ENCODE measurements around the gene IFI6.

DNA sequence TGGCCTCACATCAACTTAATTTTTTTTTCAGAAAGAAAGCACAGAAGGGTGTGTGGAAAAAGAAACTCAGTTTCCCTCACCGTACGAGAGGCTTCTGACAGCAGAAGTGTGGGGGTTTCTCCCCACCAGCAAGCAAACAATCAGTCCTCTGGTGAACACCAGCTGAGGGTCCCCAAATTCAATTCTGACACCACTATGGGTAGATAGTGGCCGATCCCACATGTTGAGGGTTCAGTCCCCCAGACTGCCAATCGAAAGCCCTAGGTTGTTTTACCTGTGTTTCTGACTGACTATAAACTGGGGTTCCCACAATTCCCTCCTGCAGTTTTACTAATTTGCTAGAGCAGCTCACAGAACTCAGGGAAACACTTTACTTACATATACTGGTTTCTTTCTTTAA lies 2.1 kb downstream of the IFI6 start:
- TF ChIP-seq, protein P1, sequence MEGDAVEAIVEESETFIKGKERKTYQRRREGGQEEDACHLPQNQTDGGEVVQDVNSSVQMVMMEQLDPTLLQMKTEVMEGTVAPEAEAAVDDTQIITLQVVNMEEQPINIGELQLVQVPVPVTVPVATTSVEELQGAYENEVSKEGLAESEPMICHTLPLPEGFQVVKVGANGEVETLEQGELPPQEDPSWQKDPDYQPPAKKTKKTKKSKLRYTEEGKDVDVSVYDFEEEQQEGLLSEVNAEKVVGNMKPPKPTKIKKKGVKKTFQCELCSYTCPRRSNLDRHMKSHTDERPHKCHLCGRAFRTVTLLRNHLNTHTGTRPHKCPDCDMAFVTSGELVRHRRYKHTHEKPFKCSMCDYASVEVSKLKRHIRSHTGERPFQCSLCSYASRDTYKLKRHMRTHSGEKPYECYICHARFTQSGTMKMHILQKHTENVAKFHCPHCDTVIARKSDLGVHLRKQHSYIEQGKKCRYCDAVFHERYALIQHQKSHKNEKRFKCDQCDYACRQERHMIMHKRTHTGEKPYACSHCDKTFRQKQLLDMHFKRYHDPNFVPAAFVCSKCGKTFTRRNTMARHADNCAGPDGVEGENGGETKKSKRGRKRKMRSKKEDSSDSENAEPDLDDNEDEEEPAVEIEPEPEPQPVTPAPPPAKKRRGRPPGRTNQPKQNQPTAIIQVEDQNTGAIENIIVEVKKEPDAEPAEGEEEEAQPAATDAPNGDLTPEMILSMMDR (IDR thresholded peaks at IDR 0.05; ENCODE audit: low read depth, low read length, poor library complexity, severe bottlenecking): no peak
- TF ChIP-seq EZH2phosphoT487 (IDR thresholded peaks at IDR 0.05; ENCODE audit: borderline replicate concordance, low read length): no peak

Measured in DOHH2 (cell line).